ENCODE results near the gene ZNF195.
"Not testable (repeated sequence)": the region's sequence is repeated elsewhere in the genome, so short reads cannot be mapped to it uniquely, and the experiment has no call there.

Gene ZNF195

GRCh38 chr11:3398106-3398505 is 19.2 kb upstream of the ZNF195 start:
- H3K36me3 ChIP-seq (ENCODE audit: control insufficient read depth in 2 of 2, insufficient read depth in 1 of 2, low read length in 2 of 2); POLR2A ChIA-PET; CTCF ChIA-PET; H3K9me3 ChIP-seq (ENCODE audit: control insufficient read depth, insufficient read depth, low read depth, low read length); H3K4me3 ChIP-seq (ENCODE audit: low read depth, low read length); H3K4me1 ChIP-seq (ENCODE audit: control insufficient read depth, insufficient read depth, low read length); H3K27ac ChIP-seq (ENCODE audit: extremely low read depth, low read depth, low read length): not testable (repeated sequence)

- H3K36me3 ChIP-seq (ENCODE audit: control insufficient read depth in 2 of 2, insufficient read depth in 1 of 2, low read length in 2 of 2); H3K9me3 ChIP-seq (ENCODE audit: control insufficient read depth, insufficient read depth, low read depth, low read length); POLR2A ChIA-PET; H3K4me3 ChIP-seq (ENCODE audit: low read depth, low read length); CTCF ChIA-PET; H3K4me1 ChIP-seq (ENCODE audit: control insufficient read depth, insufficient read depth, low read length); H3K27ac ChIP-seq (ENCODE audit: extremely low read depth, low read depth, low read length): not testable (repeated sequence)
These were observed 18.3 kb upstream of the ZNF195 start for GRCh38 chr11:3397210-3397609.

GRCh38 chr11:3395468-3395867 is 16.5 kb upstream of the ZNF195 start:
- H3K4me1 ChIP-seq (ENCODE audit: control insufficient read depth, insufficient read depth, low read length); POLR2A ChIA-PET; H3K4me3 ChIP-seq (ENCODE audit: low read depth, low read length); H3K36me3 ChIP-seq (ENCODE audit: control insufficient read depth in 2 of 2, insufficient read depth in 1 of 2, low read length in 2 of 2); H3K9me3 ChIP-seq (ENCODE audit: control insufficient read depth, insufficient read depth, low read depth, low read length); H3K27ac ChIP-seq (ENCODE audit: extremely low read depth, low read depth, low read length): not testable (repeated sequence)
- CTCF ChIA-PET: interaction anchor here (1.2 to 1.8 kb wide), 2 partner anchors 13 to 54 kb away, joined by 3 to 5 read pairs; no protein-coding TSS in a partner anchor

- POLR2A ChIA-PET; H3K9me3 ChIP-seq (ENCODE audit: control insufficient read depth, insufficient read depth, low read depth, low read length); H3K4me3 ChIP-seq (ENCODE audit: low read depth, low read length); H3K36me3 ChIP-seq (ENCODE audit: control insufficient read depth in 2 of 2, insufficient read depth in 1 of 2, low read length in 2 of 2); H3K4me1 ChIP-seq (ENCODE audit: control insufficient read depth, insufficient read depth, low read length); H3K27ac ChIP-seq (ENCODE audit: extremely low read depth, low read depth, low read length): not testable (repeated sequence)
- CTCF ChIA-PET: interaction anchor here (1.8 kb wide), 1 partner anchor 54 kb away, joined by 5 read pairs; no protein-coding TSS in a partner anchor
These were observed 16.0 kb upstream of the ZNF195 start for GRCh38 chr11:3394956-3395355.

GRCh38 chr11:3393450-3393849 is 14.5 kb upstream of the ZNF195 start:
- H3K9me3 ChIP-seq (ENCODE audit: control insufficient read depth, insufficient read depth, low read depth, low read length); H3K27ac ChIP-seq (ENCODE audit: extremely low read depth, low read depth, low read length); CTCF ChIA-PET; H3K4me1 ChIP-seq (ENCODE audit: control insufficient read depth, insufficient read depth, low read length); H3K36me3 ChIP-seq (ENCODE audit: control insufficient read depth in 2 of 2, insufficient read depth in 1 of 2, low read length in 2 of 2); H3K4me3 ChIP-seq (ENCODE audit: low read depth, low read length); POLR2A ChIA-PET: not testable (repeated sequence)

- Histone ChIP-seq H3K4me1 (ENCODE audit: control insufficient read depth, insufficient read depth, low read length) (no peaks in the 10 kb centered on the region), H3K4me3 (ENCODE audit: low read depth, low read length) (no peak overlapping the region), H3K36me3 (ENCODE audit: control insufficient read depth in 2 of 2, insufficient read depth in 1 of 2, low read length in 2 of 2) (peaks cover 0 to 7% of the 10 kb centered on the region in 2 experiments; a peak in 1 of 3 replicates), H3K27ac (ENCODE audit: extremely low read depth, low read depth, low read length) (no peak overlapping the region), H3K9me3 (ENCODE audit: control insufficient read depth, insufficient read depth, low read depth, low read length) (no peaks in the 10 kb centered on the region)
- CTCF ChIA-PET: interaction anchor here (0.7 to 0.8 kb wide), 2 partner anchors 144 to 274 kb away, joined by 3 read pairs; no protein-coding TSS in a partner anchor
- POLR2A ChIA-PET: no interaction called here
- no peak for TF ChIP-seq ZNF548 (tag by site-specific recombination; IDR thresholded peaks at IDR 0.05)
- no peak for TF ChIP-seq ZNF416 (tag by site-specific recombination; IDR thresholded peaks at IDR 0.05)
- no peak for TF ChIP-seq ZNF121 (tag by site-specific recombination; IDR thresholded peaks at IDR 0.05)
- no peak for TF ChIP-seq ZNF423 (tag by site-specific recombination; IDR thresholded peaks at IDR 0.05)
- TF ChIP-seq PATZ1 (tag by site-specific recombination; IDR thresholded peaks at IDR 0.05): no peak
- TF ChIP-seq REST (tag by site-specific recombination; IDR thresholded peaks at IDR 0.05): no peak
- no peak for TF ChIP-seq ZNF830 (tag by site-specific recombination; IDR thresholded peaks at IDR 0.05; ENCODE audit: low read depth)
- no peak for TF ChIP-seq KLF10 (tag by site-specific recombination; IDR thresholded peaks at IDR 0.05)
- TF ChIP-seq ZNF354C (tag by site-specific recombination; IDR thresholded peaks at IDR 0.05; ENCODE audit: borderline replicate concordance, low read depth): no peak
- no peak for TF ChIP-seq INSM2 (tag by site-specific recombination; IDR thresholded peaks at IDR 0.05)
- no peak for TF ChIP-seq ZNF704 (tag by site-specific recombination; IDR thresholded peaks at IDR 0.05)
These were observed 3.8 kb upstream of the ZNF195 start for GRCh38 chr11:3382613-3383285.
